K562 (cell line): ENCODE results near the gene RPL39. TPM values are rescaled to one million over a fixed set of nuclear protein-coding genes. Genes with fewer than 3 reads are reported as not detected.

Source experiments
- CCAR2 ChIP-seq: fragments of 200-400 bp; formaldehyde crosslinking; IDR thresholded peaks from 2 replicates; pipeline ENCODE4 v1.6.1; 2017; ENCODE audit warnings: mild to moderate bottlenecking, low read depth, low read length
- FUS ChIP-seq: fragments of 200-400 bp; formaldehyde crosslinking; optimal IDR thresholded peaks from 2 replicates; pipeline ENCODE3; 2017; ENCODE audit warnings: low read depth, low read length
- POU5F1 ChIP-seq: fragments of 150-350 bp; IDR thresholded peaks from 2 replicates; pipeline ENCODE4 v1.6.1; 2014; ENCODE audit warnings: borderline replicate concordance, low read length, low read depth, mild to moderate bottlenecking; ENCODE audit not compliant: partially characterized antibody
- PPARD ChIP-seq: fragments of 250-450 bp; sonication (Bioruptor Pico); IDR thresholded peaks from 2 replicates; pipeline ENCODE4 v1.8.0; 2022; ENCODE audit warnings: inconsistent platforms, mild to moderate bottlenecking, moderate library complexity
- RBM14 ChIP-seq: fragments of 200-400 bp; formaldehyde crosslinking; IDR thresholded peaks from 2 replicates; pipeline ENCODE4 v1.6.1; 2018; ENCODE audit warnings: low read depth, mild to moderate bottlenecking, low read length, moderate library complexity, borderline replicate concordance; ENCODE audit not compliant: insufficient read depth
- SOX6 ChIP-seq: fragments of 450-650 bp; IDR thresholded peaks from 2 replicates; pipeline ENCODE4 v1.6.1; 2014; ENCODE audit warnings: mild to moderate bottlenecking
- XRCC5 ChIP-seq: fragments of 200-400 bp; formaldehyde crosslinking; IDR thresholded peaks from 2 replicates; pipeline ENCODE4 v1.6.1; 2017; ENCODE audit warnings: low read depth, mild to moderate bottlenecking, low read length
- ZBTB5 ChIP-seq: fragments of 450-650 bp; IDR thresholded peaks from 2 replicates; pipeline ENCODE4 v1.6.1; 2017; ENCODE audit warnings: antibody characterized with exemption
- ZNF134 ChIP-seq: fragments of 250-450 bp; sonication (Bioruptor Pico); conservative IDR thresholded peaks from 2 replicates; pipeline ENCODE4 v1.4.0; 2020
- ZNF318 ChIP-seq, 2 experiments: fragments of 450-650 bp; IDR thresholded peaks; 2 replicates each; pipeline ENCODE4 v1.6.1; 2016; ENCODE audit warnings: mild to moderate bottlenecking in 2 of 2, borderline replicate concordance in 1 of 2, low read depth in 1 of 2, moderate library complexity in 1 of 2
- polyA plus RNA-seq, 8 experiments: library from polyadenylated mRNA; depleted of rRNA in 4 of 8; stranded (reverse) in 5 of 8; unstranded in 3 of 8; fragments of >200 nt; fragmentation: Nextera tagmentation in 2 of 8; fragmentation: Illumina TruSeq in 1 of 8; extraction: Ambion mirVana in 2 of 8; extraction: Trizol in 1 of 8; gene quantifications; 2 replicates each; pipeline versions ENCODE4 v1.2.1 to v1.2.3, GENCODE V29; 2011 to 2014; ENCODE audit warnings: inconsistent platforms in 1 of 8, missing spikeins in 1 of 8
- total RNA-seq, 7 experiments: library from RNA; depleted of rRNA in 6 of 7; stranded (reverse); fragments of >200 nt in 6 of 7; fragmentation: Illumina TruSeq in 2 of 7; extraction: Trizol in 2 of 7; gene quantifications; 2 replicates each; pipeline versions ENCODE4 v1.2.1 to v1.2.3, GENCODE V29; 2011 to 2021; ENCODE audit warnings: low replicate concordance in 1 of 7

RPL39 gene
- total and polyA plus RNA-seq, 9 of the 15 experiments (the other 6 are each of a cell fraction or from before 2014, with no cell fraction given) = 1,382 to 5,043 (median 3,226) TPM

DNA sequence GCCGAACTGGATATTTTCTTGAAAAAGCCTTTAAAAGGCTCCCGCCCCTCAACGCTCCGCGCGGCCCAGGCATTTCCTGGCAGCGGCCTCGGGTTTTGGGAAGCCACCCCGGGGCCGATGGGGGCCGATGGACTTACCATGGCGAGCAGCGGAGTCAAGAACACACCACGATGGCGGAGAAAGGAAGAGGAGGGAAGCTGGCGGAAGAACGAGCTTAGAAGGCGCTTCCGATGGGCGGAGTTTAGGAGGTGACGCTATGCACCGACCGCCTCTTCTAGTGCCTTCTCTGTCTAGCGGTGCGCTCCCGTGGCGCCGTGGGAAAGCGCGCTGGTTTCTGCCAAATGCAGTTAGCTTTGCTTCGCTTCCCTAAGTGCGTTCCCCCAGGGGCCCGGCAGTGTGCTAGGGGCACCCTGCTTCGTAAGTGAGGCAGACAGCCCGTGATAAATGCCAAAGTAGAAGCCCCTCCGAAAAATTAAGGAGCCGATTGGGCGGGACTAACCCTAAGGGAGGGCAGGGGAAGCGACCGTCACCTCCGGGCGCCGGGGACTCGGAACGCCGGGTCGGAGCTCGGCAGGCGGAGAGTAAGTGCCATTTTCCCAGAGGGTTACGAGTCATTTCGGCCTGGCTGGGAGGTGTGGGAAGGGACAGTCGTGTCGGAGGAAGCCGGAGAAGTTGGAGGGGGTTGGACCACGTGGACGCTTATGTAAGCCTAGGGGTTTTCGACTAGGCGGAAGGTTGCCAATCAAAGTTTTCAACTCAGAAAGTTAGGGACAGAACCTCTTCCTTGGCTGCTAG lies at the start of gene RPL39 (continued):
- TF ChIP-seq ZNF318 (IDR thresholded peaks at IDR 0.05; ENCODE audit: borderline replicate concordance in 1 of 2, low read depth in 1 of 2) (no peak), CCAR2 (no peak), SOX6 (0 out of 2 replicates have a peak, but pooled peaks have one; percentile 23), RBM14 (no peak), POU5F1 (no peak), ZBTB5 (no peak), FUS (no peak), ZNF134 (no peak), XRCC5 (no peak), PPARD (CRISPR knock-in tag) (no peak)
